Body of pancreas (tissue), 4 donors: ENCODE measurements around the gene DSTN. TPM values are rescaled to one million over a fixed set of nuclear protein-coding genes. Genes with fewer than 3 reads are reported as not detected.

Source experiments
- ATAC-seq: fragments of 150-250 bp; one replicate; pipeline ENCODE4 v1.9.1; 2016
- DNase-seq, 4 donors: peaks; one replicate each; pipeline ENCODE4 v3.0.0-alpha.2; 2019
- H3K27ac ChIP-seq, 4 donors: fragments of 200-600 bp; sonication (generic); 1 replicate in 3 of 4; 2 replicates in 1 of 4; pipeline versions ENCODE4 v1.5.1 to v1.6.1; 2016 to 2019; ENCODE audit warnings: mild to moderate bottlenecking in 1 of 4, mixed read lengths in 1 of 4, moderate library complexity in 1 of 4
- H3K27me3 ChIP-seq, 2 donors: fragments of 200-600 bp; sonication (generic); one replicate each; pipeline ENCODE4 v1.6.0; 2016; ENCODE audit warnings: mild to moderate bottlenecking in 1 of 2
- H3K36me3 ChIP-seq, 2 donors: fragments of 200-600 bp; sonication (generic); replicated peaks in 1 of 2; 2 replicates each; pipeline ENCODE4 v1.5.1; 2016; ENCODE audit warnings: low read depth in 2 of 2; ENCODE audit not compliant: insufficient read depth in 1 of 2
- H3K4me1 ChIP-seq: fragments of 200-600 bp; sonication (generic); one replicate; pipeline ENCODE4 v1.6.0; 2016
- H3K4me3 ChIP-seq, 2 donors: fragments of 200-600 bp; sonication (generic); 1 replicate in 1 of 2; 2 replicates in 1 of 2; pipeline ENCODE4 v1.5.1; 2016 to 2019
- H3K9me3 ChIP-seq, 3 donors: fragments of 200-600 bp; sonication (generic); 1 replicate in 2 of 3; 2 replicates in 1 of 3; pipeline ENCODE4 v1.5.1; 2016
- CTCF ChIP-seq, 7 experiments: fragments of 450-650 bp in 4 of 7; fragments of 200-600 bp in 3 of 7; sonication (generic) in 3 of 7; IDR thresholded peaks; one replicate each; pipeline ENCODE4 v1.5.1; 2016 to 2019; ENCODE audit warnings: antibody characterized with exemption in 7 of 7
- POLR2A ChIP-seq, 3 donors: fragments of 450-650 bp; IDR thresholded peaks; one replicate each; pipeline ENCODE4 v1.6.1; 2016; ENCODE audit warnings: antibody characterized with exemption in 3 of 3, mild to moderate bottlenecking in 2 of 3
- WGBS, 2 donors: methylation state at CpG; one replicate each; pipeline ENCODE4 v1.1.5; 2017; 5-methylcytosine and 5-hydroxymethylcytosine counted together
- intact Hi-C: fragments of 100-400 bp; cut with DNase I; formaldehyde crosslinking; loops from one replicate; pipeline ENCODE4 v1.15.1; 2023
- total RNA-seq, 2 donors: library from RNA; depleted of rRNA; stranded (reverse); fragments of >200 nt; gene quantifications; one replicate each; pipeline ENCODE4 v1.1.0, GENCODE V29; 2016

Gene DSTN
- total RNA-seq, 2 donors from 2014 or later: 103 to 464 TPM

- WGBS, 2 donors: 53 to 56% methylated on average over 9 to 13 of the region's 14 CpGs
- no peak for ATAC-seq
- Histone ChIP-seq H3K27ac (peak overlapping the region; percentile 6 to 72 (median 38)), H3K4me1 (peaks cover 83% of the 10 kb centered on the region), H3K36me3 (peaks cover 0 to 38% of the 10 kb centered on the region in 2 donors), H3K9me3 (no peaks in the 10 kb centered on the region), H3K4me3 (no peak overlapping the region), H3K27me3 (no peaks in the 10 kb centered on the region)
- intact Hi-C loops: no loop called here
- TF ChIP-seq POLR2A (IDR thresholded peaks at IDR 0.05) (no peak), CTCF (IDR thresholded peaks at IDR 0.05) (no peak)
- DNase-seq: no peak
These were observed 71.1 kb downstream of the DSTN start for GRCh38 chr20:17640875-17641378.

GRCh38 chr20:17641520-17641964, 71.7 kb downstream of the DSTN start:
- no peak overlapping the region for H3K4me3 ChIP-seq
- DNase-seq (no peak), ATAC-seq (no peak)
- WGBS, 2 donors: 61 to 65% methylated on average over 17 to 18 of the region's 18 CpGs
- peak overlapping the region in 3 of 4 donors; percentile 12 to 72 (median 60) for H3K27ac ChIP-seq
- H3K4me1 ChIP-seq: peaks cover 83% of the 10 kb centered on the region
- no peaks in the 10 kb centered on the region for H3K9me3 ChIP-seq
- intact Hi-C loops: no loop called here
- no peaks in the 10 kb centered on the region for H3K27me3 ChIP-seq
- peaks cover 0 to 32% of the 10 kb centered on the region in 2 donors for H3K36me3 ChIP-seq
- TF ChIP-seq CTCF (IDR thresholded peaks at IDR 0.05): no peak
- no peak for TF ChIP-seq POLR2A (IDR thresholded peaks at IDR 0.05)

GRCh38 chr20:17641993-17642392, 72.1 kb downstream of the DSTN start:
- no peak for ATAC-seq
- H3K36me3 ChIP-seq: peaks cover 0 to 29% of the 10 kb centered on the region in 2 donors
- TF ChIP-seq CTCF (IDR thresholded peaks at IDR 0.05): no peak
- TF ChIP-seq POLR2A (IDR thresholded peaks at IDR 0.05): no peak
- no peak for DNase-seq
- H3K4me1 ChIP-seq: peaks cover 83% of the 10 kb centered on the region
- 45 to 58% methylated on average over 4 to 11 of the region's 11 CpGs for WGBS, 2 donors
- no peaks in the 10 kb centered on the region for H3K27me3 ChIP-seq
- intact Hi-C loops: no loop called here
- no peaks in the 10 kb centered on the region for H3K9me3 ChIP-seq
- H3K4me3 ChIP-seq: no peak overlapping the region
- peak overlapping the region; percentile 12 to 72 (median 56) for H3K27ac ChIP-seq

GRCh38 chr20:17642404-17643269, 72.8 kb downstream of the DSTN start:
- Histone ChIP-seq H3K9me3 (no peaks in the 10 kb centered on the region), H3K36me3 (peaks cover 0 to 29% of the 10 kb centered on the region in 2 donors), H3K27ac (peak overlapping the region; percentile 29 to 72 (median 56)), H3K27me3 (no peaks in the 10 kb centered on the region), H3K4me1 (peaks cover 85% of the 10 kb centered on the region), H3K4me3 (no peak overlapping the region)
- ATAC-seq (no peak), DNase-seq (no peak)
- TF ChIP-seq CTCF (IDR thresholded peaks at IDR 0.05) (no peak), POLR2A (IDR thresholded peaks at IDR 0.05) (no peak)
- intact Hi-C loops: no loop called here
- WGBS, 2 donors: 44 to 49% methylated on average over 13 to 19 of the region's 19 CpGs
